ENCODE data around the gene BTBD7.

BTBD7 gene

DNA sequence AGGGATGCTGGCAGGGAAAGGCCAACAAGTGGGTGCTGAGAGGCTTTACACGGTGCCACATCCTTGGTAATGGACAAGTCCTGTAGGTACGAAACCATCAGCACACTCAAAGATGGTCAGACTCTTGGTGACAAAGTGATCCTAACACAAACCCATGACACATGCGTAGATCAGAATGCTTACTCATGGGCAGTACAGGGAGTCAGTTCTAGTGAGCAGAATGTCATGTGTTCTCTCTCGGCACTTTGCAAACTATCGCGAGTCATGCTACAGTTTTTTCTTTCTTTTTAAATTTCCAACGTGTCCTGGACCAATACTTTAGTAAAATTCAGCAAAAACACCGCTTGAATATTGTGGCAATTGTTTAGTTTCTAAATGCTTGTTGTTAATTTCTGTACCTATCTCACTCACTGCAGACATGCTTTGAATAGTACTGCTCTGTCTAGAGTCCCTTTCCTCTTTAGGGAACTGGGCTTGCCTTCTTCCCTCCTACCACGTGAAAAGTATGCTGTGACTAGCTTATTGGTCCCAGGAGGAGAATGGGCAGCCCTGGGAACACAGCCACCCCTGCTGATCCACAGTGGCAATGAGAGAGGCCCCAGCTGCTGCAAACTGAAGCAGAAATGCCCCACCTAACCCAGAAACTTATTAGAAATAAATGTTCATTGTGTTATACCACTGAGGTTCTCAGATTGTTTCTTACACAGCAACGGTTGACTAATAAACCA lies 63.3 kb downstream of the BTBD7 start:
- TF ChIP-seq, protein P1, sequence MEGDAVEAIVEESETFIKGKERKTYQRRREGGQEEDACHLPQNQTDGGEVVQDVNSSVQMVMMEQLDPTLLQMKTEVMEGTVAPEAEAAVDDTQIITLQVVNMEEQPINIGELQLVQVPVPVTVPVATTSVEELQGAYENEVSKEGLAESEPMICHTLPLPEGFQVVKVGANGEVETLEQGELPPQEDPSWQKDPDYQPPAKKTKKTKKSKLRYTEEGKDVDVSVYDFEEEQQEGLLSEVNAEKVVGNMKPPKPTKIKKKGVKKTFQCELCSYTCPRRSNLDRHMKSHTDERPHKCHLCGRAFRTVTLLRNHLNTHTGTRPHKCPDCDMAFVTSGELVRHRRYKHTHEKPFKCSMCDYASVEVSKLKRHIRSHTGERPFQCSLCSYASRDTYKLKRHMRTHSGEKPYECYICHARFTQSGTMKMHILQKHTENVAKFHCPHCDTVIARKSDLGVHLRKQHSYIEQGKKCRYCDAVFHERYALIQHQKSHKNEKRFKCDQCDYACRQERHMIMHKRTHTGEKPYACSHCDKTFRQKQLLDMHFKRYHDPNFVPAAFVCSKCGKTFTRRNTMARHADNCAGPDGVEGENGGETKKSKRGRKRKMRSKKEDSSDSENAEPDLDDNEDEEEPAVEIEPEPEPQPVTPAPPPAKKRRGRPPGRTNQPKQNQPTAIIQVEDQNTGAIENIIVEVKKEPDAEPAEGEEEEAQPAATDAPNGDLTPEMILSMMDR (IDR thresholded peaks at IDR 0.05; ENCODE audit: low read depth, low read length): no peak
- TF ChIP-seq MYC (IDR thresholded peaks at IDR 0.05; ENCODE audit: low read depth, low read length) (no peak), POLR2A (IDR thresholded peaks at IDR 0.05; ENCODE audit: extremely low read depth, insufficient read length) (no peak)
- TF ChIP-seq, protein P2, sequence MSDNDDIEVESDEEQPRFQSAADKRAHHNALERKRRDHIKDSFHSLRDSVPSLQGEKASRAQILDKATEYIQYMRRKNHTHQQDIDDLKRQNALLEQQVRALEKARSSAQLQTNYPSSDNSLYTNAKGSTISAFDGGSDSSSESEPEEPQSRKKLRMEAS (IDR thresholded peaks at IDR 0.05; ENCODE audit: low read depth, low read length): no peak
- peak; percentile 52 for DNase-seq (ENCODE audit: low read depth)
- H3K4me3 ChIP-seq (ENCODE audit: low read depth, low read length): no peak overlapping the region

DNA sequence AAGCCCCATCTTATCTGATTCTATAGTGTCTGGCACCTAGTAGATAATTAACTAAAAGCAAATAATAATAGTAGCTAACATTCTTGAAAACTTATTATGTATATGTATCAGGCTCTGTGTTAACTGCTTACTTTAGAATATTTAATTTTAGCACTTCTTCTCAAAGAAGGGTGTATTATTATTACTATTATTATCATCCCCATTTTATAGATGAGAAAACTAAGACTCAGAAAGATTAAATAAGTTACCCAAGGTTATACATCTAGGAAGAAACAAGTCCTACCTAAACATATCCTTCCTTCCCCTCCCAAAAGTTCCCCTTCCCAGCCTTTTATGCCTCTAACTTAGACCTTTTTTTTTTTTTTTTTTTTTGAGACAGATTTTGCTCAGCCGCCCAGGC lies 64.4 kb downstream of the BTBD7 start:
- H3K4me3 ChIP-seq (ENCODE audit: low read depth, low read length): no peak overlapping the region
- TF ChIP-seq POLR2A (IDR thresholded peaks at IDR 0.05; ENCODE audit: extremely low read depth, insufficient read length) (no peak), MYC (IDR thresholded peaks at IDR 0.05; ENCODE audit: low read depth, low read length) (no peak)
- TF ChIP-seq, protein P1 (IDR thresholded peaks at IDR 0.05; ENCODE audit: low read depth, low read length): no peak
- TF ChIP-seq, protein P2 (IDR thresholded peaks at IDR 0.05; ENCODE audit: low read depth, low read length): no peak
- no peak for DNase-seq (ENCODE audit: low read depth)

DNA sequence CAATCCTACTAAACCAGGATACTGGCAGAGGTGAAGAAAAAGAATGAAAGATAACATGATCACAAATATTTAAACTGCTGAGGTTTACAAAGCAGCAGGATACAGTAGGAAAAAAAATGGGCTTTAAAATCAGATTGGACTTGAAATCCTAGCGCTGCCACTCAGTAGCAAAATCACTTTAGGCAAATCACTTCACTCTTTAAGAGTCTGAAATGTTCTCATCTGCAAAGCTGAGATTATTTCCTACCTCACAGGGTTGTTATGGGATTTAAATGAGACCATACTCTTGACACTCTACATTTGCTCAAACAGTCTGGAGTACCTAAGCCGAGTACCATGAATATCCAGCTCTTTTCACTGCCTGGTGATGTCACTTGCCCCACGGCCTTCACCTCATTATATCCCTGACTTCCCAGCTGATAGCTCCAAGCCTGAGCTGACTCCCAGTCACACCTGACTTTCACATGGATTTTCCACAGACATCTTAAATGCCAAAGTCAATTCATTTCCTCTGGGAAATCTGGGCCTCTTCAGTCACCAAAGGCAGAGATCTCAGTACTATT lies 65.6 kb downstream of the BTBD7 start:
- no peak for DNase-seq (ENCODE audit: low read depth)
- H3K4me3 ChIP-seq (ENCODE audit: low read depth, low read length): no peak overlapping the region
- TF ChIP-seq POLR2A (IDR thresholded peaks at IDR 0.05; ENCODE audit: extremely low read depth, insufficient read length) (no peak), MYC (IDR thresholded peaks at IDR 0.05; ENCODE audit: low read depth, low read length) (no peak)
- TF ChIP-seq, protein P1 (IDR thresholded peaks at IDR 0.05; ENCODE audit: low read depth, low read length): no peak
- TF ChIP-seq, protein P2 (IDR thresholded peaks at IDR 0.05; ENCODE audit: low read depth, low read length): no peak

DNA sequence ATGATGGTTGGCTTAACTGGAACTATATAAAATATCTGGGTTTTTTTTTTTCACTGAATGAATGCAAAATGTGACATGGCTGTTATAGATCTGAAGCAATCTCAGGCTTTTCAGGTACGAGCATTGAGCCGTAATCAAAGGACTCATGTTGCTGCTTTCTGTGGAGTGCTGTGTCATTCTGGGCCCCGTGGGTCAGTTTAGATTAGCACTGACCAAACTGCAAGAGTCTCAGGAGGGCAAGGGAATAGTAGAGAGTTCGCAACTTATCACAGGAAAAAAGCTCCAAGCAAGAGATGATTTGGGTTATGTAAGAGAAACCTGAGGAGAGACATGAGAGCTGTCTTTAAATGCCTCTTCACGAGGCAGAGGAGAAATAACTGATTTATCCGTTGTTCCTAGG lies 66.7 kb downstream of the BTBD7 start:
- no peak for DNase-seq (ENCODE audit: low read depth)
- TF ChIP-seq, protein P2 (IDR thresholded peaks at IDR 0.05; ENCODE audit: low read depth, low read length): no peak
- TF ChIP-seq, protein P1 (IDR thresholded peaks at IDR 0.05; ENCODE audit: low read depth, low read length): no peak
- no peak for TF ChIP-seq POLR2A (IDR thresholded peaks at IDR 0.05; ENCODE audit: extremely low read depth, insufficient read length)
- TF ChIP-seq MYC (IDR thresholded peaks at IDR 0.05; ENCODE audit: low read depth, low read length): no peak
- H3K4me3 ChIP-seq (ENCODE audit: low read depth, low read length): no peak overlapping the region

DNA sequence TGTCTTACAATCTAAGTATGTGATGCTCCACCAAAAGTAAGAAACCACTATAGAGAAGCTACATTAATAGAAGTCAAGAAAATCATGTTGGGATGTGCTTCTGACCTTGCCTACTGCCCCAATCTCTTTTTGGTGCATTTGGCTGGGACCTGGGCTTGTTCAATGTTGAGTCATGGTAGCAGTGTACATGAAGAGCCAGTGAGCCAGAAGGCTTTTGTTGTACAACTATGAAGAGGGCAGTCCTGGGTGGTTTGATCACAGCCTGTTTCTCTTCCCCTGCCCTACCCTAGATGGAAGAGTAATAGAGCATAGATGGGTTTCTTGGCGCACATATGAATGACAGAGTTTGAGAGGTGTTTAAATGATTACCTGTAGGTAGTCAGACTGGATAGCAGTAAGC lies 69.4 kb downstream of the BTBD7 start:
- DNase-seq (ENCODE audit: low read depth): no peak
- no peak for TF ChIP-seq MYC (IDR thresholded peaks at IDR 0.05; ENCODE audit: low read depth, low read length)
- TF ChIP-seq, protein P2 (IDR thresholded peaks at IDR 0.05; ENCODE audit: low read depth, low read length): no peak
- TF ChIP-seq, protein P1 (IDR thresholded peaks at IDR 0.05; ENCODE audit: low read depth, low read length): no peak
- TF ChIP-seq POLR2A (IDR thresholded peaks at IDR 0.05; ENCODE audit: extremely low read depth, insufficient read length): no peak
- H3K4me3 ChIP-seq (ENCODE audit: low read depth, low read length): no peak overlapping the region
